Activated naive CD8-positive, alpha-beta T cell treated with anti-CD3 and anti-CD28 coated beads for 36 hours (primary cell): Measurements from ENCODE around the gene AGBL4. TPM values are rescaled to one million over a fixed set of nuclear protein-coding genes. Genes with fewer than 3 reads are reported as not detected.
"Not testable (repeated sequence)": the region's sequence is repeated elsewhere in the genome, so short reads cannot be mapped to it uniquely, and the experiment has no call there.

Experiments used
- DNase-seq: peaks from one replicate; pipeline ENCODE4 v3.0.0; 2021
- H3K27ac Mint-ChIP-seq: one replicate; pipeline ENCODE4 v1.8.0; 2022; ENCODE audit warnings: mild to moderate bottlenecking, moderate library complexity, mixed read lengths
- H3K27me3 Mint-ChIP-seq: one replicate; pipeline ENCODE4 v1.8.0; 2022; ENCODE audit warnings: mild to moderate bottlenecking, mixed read lengths
- H3K36me3 Mint-ChIP-seq: one replicate; pipeline ENCODE4 v1.8.0; 2021; ENCODE audit warnings: mild to moderate bottlenecking, mixed read lengths
- H3K4me1 Mint-ChIP-seq: one replicate; pipeline ENCODE4 v1.8.0; 2021; ENCODE audit warnings: mixed read lengths
- H3K4me3 Mint-ChIP-seq: one replicate; pipeline ENCODE4 v1.8.0; 2022; ENCODE audit warnings: mild to moderate bottlenecking, moderate library complexity, mixed read lengths
- H3K9me3 Mint-ChIP-seq: one replicate; pipeline ENCODE4 v1.8.0; 2022; ENCODE audit warnings: mixed read lengths
- total RNA-seq, 2 experiments: library from RNA; stranded (reverse); gene quantifications; one replicate each; pipeline ENCODE4 v1.2.3, GENCODE V29; 2021

AGBL4 gene
- total RNA-seq, 2 experiments from 2014 or later = 0.14 TPM; not detected in 1

- H3K27ac Mint-ChIP-seq = no peak overlapping the region
- no peaks in the 10 kb centered on the region for H3K36me3 Mint-ChIP-seq
- no peaks in the 10 kb centered on the region for H3K27me3 Mint-ChIP-seq
Observed at GRCh38 chr1:49323925-49324540, 699.7 kb downstream of the AGBL4 start.

GRCh38 chr1:49320493-49320892 lies 703.3 kb downstream of the AGBL4 start:
- not testable (repeated sequence) for H3K4me1 Mint-ChIP-seq, H3K4me3 Mint-ChIP-seq, H3K27ac Mint-ChIP-seq, H3K36me3 Mint-ChIP-seq, H3K9me3 Mint-ChIP-seq, H3K27me3 Mint-ChIP-seq, DNase-seq

More at GRCh38 chr1:49323925-49324540, 699.7 kb downstream of the AGBL4 start:
- Mint-ChIP-seq H3K4me3 (no peak overlapping the region), H3K4me1 (no peaks in the 10 kb centered on the region), H3K9me3 (no peaks in the 10 kb centered on the region)
- no peak for DNase-seq

- Mint-ChIP-seq H3K4me3 (no peak overlapping the region), H3K27me3 (peaks cover 9% of the 10 kb centered on the region), H3K9me3 (no peaks in the 10 kb centered on the region), H3K27ac (no peak overlapping the region), H3K4me1 (no peaks in the 10 kb centered on the region), H3K36me3 (no peaks in the 10 kb centered on the region)
- no peak for DNase-seq
Observed at GRCh38 chr1:49319426-49319963, 704.3 kb downstream of the AGBL4 start.

- peaks cover 3% of the 10 kb centered on the region for H3K36me3 Mint-ChIP-seq
- H3K27me3 Mint-ChIP-seq = peaks cover 9% of the 10 kb centered on the region
- DNase-seq = no peak
- H3K4me1 Mint-ChIP-seq = no peaks in the 10 kb centered on the region
- H3K4me3 Mint-ChIP-seq = no peak overlapping the region
- H3K9me3 Mint-ChIP-seq = peaks cover 2% of the 10 kb centered on the region
- no peak overlapping the region for H3K27ac Mint-ChIP-seq
Observed at GRCh38 chr1:49318218-49318617, 705.5 kb downstream of the AGBL4 start.

- Mint-ChIP-seq H3K4me3 (no peak overlapping the region), H3K27ac (no peak overlapping the region), H3K4me1 (no peaks in the 10 kb centered on the region), H3K9me3 (peaks cover 3% of the 10 kb centered on the region), H3K36me3 (peaks cover 2% of the 10 kb centered on the region), H3K27me3 (peaks cover 3% of the 10 kb centered on the region)
- DNase-seq = no peak
Observed at GRCh38 chr1:49307457-49307856, 716.3 kb downstream of the AGBL4 start.

- no peak overlapping the region for H3K4me3 Mint-ChIP-seq
- peaks cover 4% of the 10 kb centered on the region for H3K9me3 Mint-ChIP-seq
- no peak overlapping the region for H3K27ac Mint-ChIP-seq
- no peaks in the 10 kb centered on the region for H3K4me1 Mint-ChIP-seq
- no peak for DNase-seq
- H3K27me3 Mint-ChIP-seq = peaks cover 3% of the 10 kb centered on the region
- H3K36me3 Mint-ChIP-seq = peaks cover 2% of the 10 kb centered on the region
Observed at GRCh38 chr1:49306507-49307070, 717.2 kb downstream of the AGBL4 start.

- H3K36me3 Mint-ChIP-seq, H3K27me3 Mint-ChIP-seq, H3K9me3 Mint-ChIP-seq, H3K4me1 Mint-ChIP-seq, H3K4me3 Mint-ChIP-seq, DNase-seq, H3K27ac Mint-ChIP-seq: not testable (repeated sequence)
Observed at GRCh38 chr1:49302400-49302799, 721.4 kb downstream of the AGBL4 start.

- H3K4me1 Mint-ChIP-seq = no peaks in the 10 kb centered on the region
- peaks cover 3% of the 10 kb centered on the region for H3K27me3 Mint-ChIP-seq
- peaks cover 2% of the 10 kb centered on the region for H3K36me3 Mint-ChIP-seq
- H3K4me3 Mint-ChIP-seq = no peak overlapping the region
- DNase-seq = no peak
- H3K27ac Mint-ChIP-seq = no peak overlapping the region
- H3K9me3 Mint-ChIP-seq = peaks cover 7% of the 10 kb centered on the region
Observed at GRCh38 chr1:49298304-49298703, 725.5 kb downstream of the AGBL4 start.

- Mint-ChIP-seq H3K4me3 (no peak overlapping the region), H3K4me1 (no peaks in the 10 kb centered on the region), H3K36me3 (peaks cover 1% of the 10 kb centered on the region), H3K27ac (no peak overlapping the region), H3K9me3 (peaks cover 6% of the 10 kb centered on the region), H3K27me3 (peaks cover 2% of the 10 kb centered on the region)
- no peak for DNase-seq
Observed at GRCh38 chr1:49297783-49298182, 726.0 kb downstream of the AGBL4 start.

GRCh38 chr1:49294539-49294938 lies 729.2 kb downstream of the AGBL4 start:
- Mint-ChIP-seq H3K9me3 (peaks cover 8% of the 10 kb centered on the region), H3K27ac (no peak overlapping the region), H3K4me1 (no peaks in the 10 kb centered on the region), H3K4me3 (no peak overlapping the region), H3K36me3 (no peaks in the 10 kb centered on the region), H3K27me3 (no peaks in the 10 kb centered on the region)
- no peak for DNase-seq

- Mint-ChIP-seq H3K27ac (no peak overlapping the region), H3K4me3 (no peak overlapping the region), H3K27me3 (no peaks in the 10 kb centered on the region), H3K36me3 (no peaks in the 10 kb centered on the region), H3K9me3 (peaks cover 8% of the 10 kb centered on the region), H3K4me1 (no peaks in the 10 kb centered on the region)
- no peak for DNase-seq
Observed at GRCh38 chr1:49293016-49293415, 730.7 kb downstream of the AGBL4 start.

GRCh38 chr1:49257211-49258049 lies 766.3 kb downstream of the AGBL4 start:
- H3K4me1 Mint-ChIP-seq, H3K36me3 Mint-ChIP-seq, DNase-seq, H3K27ac Mint-ChIP-seq, H3K27me3 Mint-ChIP-seq, H3K4me3 Mint-ChIP-seq: not testable (repeated sequence)
- peaks cover 15% of the 10 kb centered on the region for H3K9me3 Mint-ChIP-seq

- H3K4me3 Mint-ChIP-seq = no peak overlapping the region
- H3K4me1 Mint-ChIP-seq = no peaks in the 10 kb centered on the region
- no peak for DNase-seq
- peaks cover 15% of the 10 kb centered on the region for H3K9me3 Mint-ChIP-seq
- no peaks in the 10 kb centered on the region for H3K36me3 Mint-ChIP-seq
- H3K27ac Mint-ChIP-seq = no peak overlapping the region
- no peaks in the 10 kb centered on the region for H3K27me3 Mint-ChIP-seq
Observed at GRCh38 chr1:49252917-49253316, 770.8 kb downstream of the AGBL4 start.

- no peaks in the 10 kb centered on the region for H3K36me3 Mint-ChIP-seq
- DNase-seq = no peak
- peaks cover 11% of the 10 kb centered on the region for H3K9me3 Mint-ChIP-seq
- H3K27me3 Mint-ChIP-seq = no peaks in the 10 kb centered on the region
- H3K4me1 Mint-ChIP-seq = no peaks in the 10 kb centered on the region
- no peak overlapping the region for H3K27ac Mint-ChIP-seq
- H3K4me3 Mint-ChIP-seq = no peak overlapping the region
Observed at GRCh38 chr1:49251019-49251784, 772.6 kb downstream of the AGBL4 start.

GRCh38 chr1:49240709-49241221 lies 783.0 kb downstream of the AGBL4 start:
- no peak for DNase-seq
- no peak overlapping the region for H3K4me3 Mint-ChIP-seq
- peaks cover 5% of the 10 kb centered on the region for H3K9me3 Mint-ChIP-seq
- H3K27ac Mint-ChIP-seq = no peak overlapping the region
- no peaks in the 10 kb centered on the region for H3K27me3 Mint-ChIP-seq
- H3K4me1 Mint-ChIP-seq = no peaks in the 10 kb centered on the region
- H3K36me3 Mint-ChIP-seq = no peaks in the 10 kb centered on the region
